Measurements from ENCODE around the gene FCGR3A.
"Not testable (repeated sequence)": the region's sequence is repeated elsewhere in the genome, so short reads cannot be mapped to it uniquely, and the experiment has no call there.

FCGR3A gene

GRCh38 chr1:161556990-161557389, 7.4 kb upstream of the FCGR3A start:
- DNase-seq (ENCODE audit: low read depth) = not testable (repeated sequence)

GRCh38 chr1:161556143-161556542, 6.5 kb upstream of the FCGR3A start:
- not testable (repeated sequence) for DNase-seq (ENCODE audit: low read depth)

GRCh38 chr1:161554815-161555417, 5.3 kb upstream of the FCGR3A start:
- not testable (repeated sequence) for DNase-seq (ENCODE audit: low read depth)

- not testable (repeated sequence) for DNase-seq (ENCODE audit: low read depth)
Observed at GRCh38 chr1:161554340-161554739, 4.7 kb upstream of the FCGR3A start.

DNA sequence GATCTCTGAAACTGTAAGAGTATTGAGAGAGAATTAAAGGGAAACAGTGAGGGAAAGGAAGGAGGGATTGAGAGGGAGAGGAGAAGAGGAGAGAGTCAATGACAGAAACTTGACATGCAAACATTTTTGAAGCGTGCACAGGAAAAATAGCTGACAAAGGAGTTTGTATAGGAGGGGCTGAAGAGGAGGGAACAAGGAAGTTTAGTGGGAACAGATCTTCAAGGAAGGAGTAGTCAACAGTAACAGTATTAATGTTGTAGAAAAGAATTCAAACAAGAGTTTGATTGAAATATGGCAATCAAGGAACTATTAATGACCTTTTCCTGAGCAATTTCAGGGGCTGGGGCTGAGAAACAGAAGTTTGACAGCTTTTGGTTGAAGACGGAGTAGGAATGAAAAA, 4.0 kb upstream of the FCGR3A start:
- not testable (repeated sequence) for DNase-seq (ENCODE audit: low read depth)

- not testable (repeated sequence) for DNase-seq (ENCODE audit: low read depth)
Observed at GRCh38 chr1:161550942-161551341, 1.3 kb upstream of the FCGR3A start.

GRCh38 chr1:161548749-161549406, 740 bp downstream of the FCGR3A start:
- DNase-seq (ENCODE audit: low read depth) = not testable (repeated sequence)

- DNase-seq (ENCODE audit: low read depth) = not testable (repeated sequence)
Observed at GRCh38 chr1:161547995-161548741, 1.4 kb downstream of the FCGR3A start.

GRCh38 chr1:161545005-161545731, 4.5 kb downstream of the FCGR3A start:
- not testable (repeated sequence) for DNase-seq (ENCODE audit: low read depth)

- DNase-seq (ENCODE audit: low read depth) = not testable (repeated sequence)
Observed at GRCh38 chr1:161543125-161543524, 6.5 kb downstream of the FCGR3A start.

- not testable (repeated sequence) for DNase-seq (ENCODE audit: low read depth)
Observed at GRCh38 chr1:161542091-161542559, 7.5 kb downstream of the FCGR3A start.

DNA sequence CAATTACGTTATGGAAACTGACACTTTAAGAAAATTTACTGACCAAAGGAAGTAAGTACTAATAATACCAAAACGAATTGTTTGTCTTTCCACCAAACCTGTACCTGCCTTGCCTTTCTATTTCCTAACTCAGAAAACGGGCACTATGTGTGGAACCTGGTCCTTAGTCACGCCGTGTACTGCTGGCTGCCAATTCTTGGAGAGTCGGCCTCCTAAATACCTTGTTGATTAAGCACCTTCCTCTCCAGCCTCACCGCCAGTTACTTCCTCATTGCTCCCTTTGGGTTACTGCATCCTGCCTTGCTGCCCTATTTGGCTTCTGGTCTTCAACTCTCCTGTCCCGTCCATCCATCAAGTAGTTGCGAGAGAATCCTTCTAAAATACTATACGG, 9.1 kb downstream of the FCGR3A start:
- DNase-seq (ENCODE audit: low read depth) = not testable (repeated sequence)

GRCh38 chr1:161539731-161540569, 9.7 kb downstream of the FCGR3A start:
- peak; percentile 77 for DNase-seq (ENCODE audit: low read depth)

DNA sequence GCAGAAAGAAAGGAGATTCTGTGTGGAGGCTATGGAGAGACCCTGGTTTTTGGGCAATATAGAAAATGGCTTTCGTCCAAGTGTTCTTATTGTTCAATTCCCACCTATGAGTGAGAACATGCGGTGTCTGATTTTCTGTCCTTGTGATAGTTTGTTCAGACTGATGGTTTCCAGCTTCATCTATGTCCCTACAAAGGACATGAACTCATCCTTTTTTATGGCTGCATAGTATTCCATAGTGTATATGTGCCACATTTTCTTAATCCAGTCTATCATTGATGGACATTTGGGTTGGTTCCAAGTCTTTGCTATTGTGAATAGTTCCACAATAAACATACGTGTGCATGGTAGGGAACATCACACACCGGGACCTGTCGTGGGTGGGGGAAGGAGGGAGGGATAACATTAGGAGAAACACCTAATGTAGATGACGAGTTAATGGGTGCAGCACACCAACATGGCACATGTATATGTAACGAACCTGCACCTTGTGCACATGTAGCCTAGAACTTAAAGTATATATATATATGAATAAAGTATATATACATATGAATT, 10.6 kb downstream of the FCGR3A start:
- DNase-seq (ENCODE audit: low read depth) = not testable (repeated sequence)

- DNase-seq (ENCODE audit: low read depth) = not testable (repeated sequence)
Observed at GRCh38 chr1:161537068-161537669, 12.4 kb downstream of the FCGR3A start.

GRCh38 chr1:161532644-161533567, 16.7 kb downstream of the FCGR3A start:
- not testable (repeated sequence) for DNase-seq (ENCODE audit: low read depth)

DNA sequence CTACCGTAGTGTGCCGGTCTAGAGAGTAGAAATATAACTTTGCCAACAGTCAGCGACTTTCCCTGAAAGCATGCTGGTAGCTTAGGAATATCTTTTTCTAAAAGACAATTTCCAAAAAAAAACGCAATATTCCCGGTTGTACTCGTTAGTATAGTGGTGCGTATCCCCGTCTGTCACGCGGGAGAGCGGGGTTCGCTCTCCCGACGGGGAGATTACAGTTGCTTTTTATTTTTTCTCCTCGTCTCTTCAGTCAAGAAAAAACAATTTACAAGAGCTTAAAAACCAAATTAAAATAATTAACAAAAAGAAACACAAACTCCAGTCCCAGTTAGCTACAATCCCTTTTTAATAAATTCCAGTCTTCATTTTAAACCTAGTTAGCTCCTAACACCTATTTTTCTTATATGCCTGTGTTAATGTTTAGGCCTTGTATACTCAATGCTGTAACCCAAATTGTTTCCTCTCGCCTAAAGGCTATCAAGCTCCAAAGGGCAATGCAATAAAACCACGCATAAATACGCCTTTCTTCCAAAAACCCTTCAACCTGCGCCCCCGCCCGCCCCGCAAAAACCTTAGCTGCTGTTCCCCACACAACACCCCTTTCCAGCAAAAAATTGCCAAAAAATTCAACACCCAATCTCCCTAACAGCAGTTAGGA, 17.5 kb downstream of the FCGR3A start:
- no peak for DNase-seq (ENCODE audit: low read depth)

Data from HS-5 (cell line).